HepG2 (cell line): ENCODE measurements around the gene TGM1. TPM values are rescaled to one million over a fixed set of nuclear protein-coding genes. Genes with fewer than 3 reads are reported as not detected.

Source experiments
- CREB3 ChIP-seq: sonication (generic); formaldehyde crosslinking; IDR thresholded peaks from 2 replicates; pipeline ENCODE4 v1.5.0; 2020; ENCODE audit warnings: missing genetic modification reagents
- DRAP1 ChIP-seq: IDR thresholded peaks from 2 replicates; pipeline ENCODE4 v1.6.1; 2016; ENCODE audit warnings: missing genetic modification reagents, missing compliant biosample characterization
- GFI1 ChIP-seq: sonication (generic); formaldehyde crosslinking; IDR thresholded peaks from 2 replicates; pipeline ENCODE4 v1.5.0; 2020; ENCODE audit warnings: missing genetic modification reagents, mild to moderate bottlenecking, borderline replicate concordance
- RAD21 ChIP-seq: fragments of 450-650 bp; formaldehyde crosslinking; IDR thresholded peaks from 2 replicates; pipeline ENCODE4 v1.5.0; 2020; ENCODE audit warnings: mild to moderate bottlenecking
- RBAK ChIP-seq: sonication (generic); formaldehyde crosslinking; IDR thresholded peaks from 2 replicates; pipeline ENCODE4 v1.5.1; 2020; ENCODE audit warnings: mild to moderate bottlenecking, missing genetic modification reagents
- U2AF1 ChIP-seq: fragments of 200-400 bp; formaldehyde crosslinking; optimal IDR thresholded peaks from 2 replicates; pipeline ENCODE3; 2017; ENCODE audit warnings: mild to moderate bottlenecking, low read depth, low read length
- ZNF326 ChIP-seq: sonication (generic); formaldehyde crosslinking; IDR thresholded peaks from 2 replicates; pipeline ENCODE4 v1.4.0; 2020; ENCODE audit warnings: missing genetic modification reagents, borderline replicate concordance
- ZNF567 ChIP-seq: sonication (generic); formaldehyde crosslinking; IDR thresholded peaks from 2 replicates; pipeline ENCODE4 v1.8.1; 2023; ENCODE audit warnings: mild to moderate bottlenecking, missing genetic modification reagents, borderline replicate concordance
- ZNF709 ChIP-seq: sonication (generic); formaldehyde crosslinking; IDR thresholded peaks from 2 replicates; pipeline ENCODE4 v1.5.0; 2020; ENCODE audit warnings: mild to moderate bottlenecking, missing genetic modification reagents
- ZNF781 ChIP-seq: sonication (generic); formaldehyde crosslinking; IDR thresholded peaks from 2 replicates; pipeline ENCODE4 v1.5.1; 2020; ENCODE audit warnings: borderline replicate concordance, mild to moderate bottlenecking, missing genetic modification reagents; ENCODE audit errors: not compliant biosample characterization
- polyA plus RNA-seq, 8 experiments: library from polyadenylated mRNA; depleted of rRNA in 3 of 8; stranded (reverse) in 7 of 8; unstranded in 1 of 8; fragments of >200 nt; fragmentation: Illumina TruSeq in 4 of 8; extraction: Trizol in 4 of 8; gene quantifications; 2 replicates each; pipeline versions ENCODE4 v1.2.1 to v1.2.3, GENCODE V29; 2011 to 2016; ENCODE audit warnings: low read depth in 4 of 8, missing spikeins in 1 of 8, mixed read lengths in 1 of 8; ENCODE audit not compliant: insufficient read depth in 1 of 8
- total RNA-seq, 5 experiments: library from RNA; depleted of rRNA; stranded (reverse); fragments of >200 nt; fragmentation: Illumina TruSeq; extraction: Trizol; gene quantifications; 2 replicates each; pipeline ENCODE4 v1.2.3, GENCODE V29; 2016; ENCODE audit warnings: low read depth in 1 of 5
- TF ChIP-seq, protein P1 (sequence below): sonication (generic); formaldehyde crosslinking; IDR thresholded peaks from 2 replicates; pipeline ENCODE4 v1.4.0; 2020; ENCODE audit warnings: missing genetic modification reagents
- TF ChIP-seq, protein P2 (sequence below): sonication (generic); formaldehyde crosslinking; IDR thresholded peaks from 2 replicates; pipeline ENCODE4 v1.4.0; 2020; ENCODE audit warnings: missing genetic modification reagents
- TF ChIP-seq, protein P3 (sequence below): sonication (generic); formaldehyde crosslinking; IDR thresholded peaks from 2 replicates; pipeline ENCODE4 v1.5.0; 2020; ENCODE audit warnings: mild to moderate bottlenecking, missing genetic modification reagents

TGM1 gene
- total and polyA plus RNA-seq, 2 of the 13 experiments (the other 11 are each of a cell fraction or from before 2014, with no cell fraction given): 3.2 to 10.6 TPM

GRCh38 chr14:24233538-24233866 lies 29.5 kb downstream of the TGM1 start (continued):
- TF ChIP-seq U2AF1 (no peak), ZNF781 (CRISPR knock-in tag) (peak; percentile 5), DRAP1 (CRISPR knock-in tag) (0 out of 2 replicates have a peak, but pooled peaks have one; percentile 13), ZNF709 (CRISPR knock-in tag) (peak; percentile 18; the same call in 1 of the 2 replicates), GFI1 (CRISPR knock-in tag) (peak; percentile 98), RAD21 (CRISPR knock-in tag) (peak; percentile 13; the same call in 1 of the 2 replicates), ZNF326 (CRISPR knock-in tag) (no peak), RBAK (CRISPR knock-in tag) (no peak), CREB3 (CRISPR knock-in tag) (peak; percentile 28; the same call in 1 of the 2 replicates), ZNF567 (0 out of 2 replicates have a peak, but pooled peaks have one; percentile 29)
- TF ChIP-seq, protein P1, sequence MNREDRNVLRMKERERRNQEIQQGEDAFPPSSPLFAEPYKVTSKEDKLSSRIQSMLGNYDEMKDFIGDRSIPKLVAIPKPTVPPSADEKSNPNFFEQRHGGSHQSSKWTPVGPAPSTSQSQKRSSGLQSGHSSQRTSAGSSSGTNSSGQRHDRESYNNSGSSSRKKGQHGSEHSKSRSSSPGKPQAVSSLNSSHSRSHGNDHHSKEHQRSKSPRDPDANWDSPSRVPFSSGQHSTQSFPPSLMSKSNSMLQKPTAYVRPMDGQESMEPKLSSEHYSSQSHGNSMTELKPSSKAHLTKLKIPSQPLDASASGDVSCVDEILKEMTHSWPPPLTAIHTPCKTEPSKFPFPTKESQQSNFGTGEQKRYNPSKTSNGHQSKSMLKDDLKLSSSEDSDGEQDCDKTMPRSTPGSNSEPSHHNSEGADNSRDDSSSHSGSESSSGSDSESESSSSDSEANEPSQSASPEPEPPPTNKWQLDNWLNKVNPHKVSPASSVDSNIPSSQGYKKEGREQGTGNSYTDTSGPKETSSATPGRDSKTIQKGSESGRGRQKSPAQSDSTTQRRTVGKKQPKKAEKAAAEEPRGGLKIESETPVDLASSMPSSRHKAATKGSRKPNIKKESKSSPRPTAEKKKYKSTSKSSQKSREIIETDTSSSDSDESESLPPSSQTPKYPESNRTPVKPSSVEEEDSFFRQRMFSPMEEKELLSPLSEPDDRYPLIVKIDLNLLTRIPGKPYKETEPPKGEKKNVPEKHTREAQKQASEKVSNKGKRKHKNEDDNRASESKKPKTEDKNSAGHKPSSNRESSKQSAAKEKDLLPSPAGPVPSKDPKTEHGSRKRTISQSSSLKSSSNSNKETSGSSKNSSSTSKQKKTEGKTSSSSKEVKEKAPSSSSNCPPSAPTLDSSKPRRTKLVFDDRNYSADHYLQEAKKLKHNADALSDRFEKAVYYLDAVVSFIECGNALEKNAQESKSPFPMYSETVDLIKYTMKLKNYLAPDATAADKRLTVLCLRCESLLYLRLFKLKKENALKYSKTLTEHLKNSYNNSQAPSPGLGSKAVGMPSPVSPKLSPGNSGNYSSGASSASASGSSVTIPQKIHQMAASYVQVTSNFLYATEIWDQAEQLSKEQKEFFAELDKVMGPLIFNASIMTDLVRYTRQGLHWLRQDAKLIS (CRISPR knock-in tag): 0 out of 2 replicates have a peak, but pooled peaks have one; percentile 3
- TF ChIP-seq, protein P2, sequence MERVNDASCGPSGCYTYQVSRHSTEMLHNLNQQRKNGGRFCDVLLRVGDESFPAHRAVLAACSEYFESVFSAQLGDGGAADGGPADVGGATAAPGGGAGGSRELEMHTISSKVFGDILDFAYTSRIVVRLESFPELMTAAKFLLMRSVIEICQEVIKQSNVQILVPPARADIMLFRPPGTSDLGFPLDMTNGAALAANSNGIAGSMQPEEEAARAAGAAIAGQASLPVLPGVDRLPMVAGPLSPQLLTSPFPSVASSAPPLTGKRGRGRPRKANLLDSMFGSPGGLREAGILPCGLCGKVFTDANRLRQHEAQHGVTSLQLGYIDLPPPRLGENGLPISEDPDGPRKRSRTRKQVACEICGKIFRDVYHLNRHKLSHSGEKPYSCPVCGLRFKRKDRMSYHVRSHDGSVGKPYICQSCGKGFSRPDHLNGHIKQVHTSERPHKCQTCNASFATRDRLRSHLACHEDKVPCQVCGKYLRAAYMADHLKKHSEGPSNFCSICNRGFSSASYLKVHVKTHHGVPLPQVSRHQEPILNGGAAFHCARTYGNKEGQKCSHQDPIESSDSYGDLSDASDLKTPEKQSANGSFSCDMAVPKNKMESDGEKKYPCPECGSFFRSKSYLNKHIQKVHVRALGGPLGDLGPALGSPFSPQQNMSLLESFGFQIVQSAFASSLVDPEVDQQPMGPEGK (CRISPR knock-in tag): peak; percentile 37; the same call in 1 of the 2 replicates
- TF ChIP-seq, protein P3, sequence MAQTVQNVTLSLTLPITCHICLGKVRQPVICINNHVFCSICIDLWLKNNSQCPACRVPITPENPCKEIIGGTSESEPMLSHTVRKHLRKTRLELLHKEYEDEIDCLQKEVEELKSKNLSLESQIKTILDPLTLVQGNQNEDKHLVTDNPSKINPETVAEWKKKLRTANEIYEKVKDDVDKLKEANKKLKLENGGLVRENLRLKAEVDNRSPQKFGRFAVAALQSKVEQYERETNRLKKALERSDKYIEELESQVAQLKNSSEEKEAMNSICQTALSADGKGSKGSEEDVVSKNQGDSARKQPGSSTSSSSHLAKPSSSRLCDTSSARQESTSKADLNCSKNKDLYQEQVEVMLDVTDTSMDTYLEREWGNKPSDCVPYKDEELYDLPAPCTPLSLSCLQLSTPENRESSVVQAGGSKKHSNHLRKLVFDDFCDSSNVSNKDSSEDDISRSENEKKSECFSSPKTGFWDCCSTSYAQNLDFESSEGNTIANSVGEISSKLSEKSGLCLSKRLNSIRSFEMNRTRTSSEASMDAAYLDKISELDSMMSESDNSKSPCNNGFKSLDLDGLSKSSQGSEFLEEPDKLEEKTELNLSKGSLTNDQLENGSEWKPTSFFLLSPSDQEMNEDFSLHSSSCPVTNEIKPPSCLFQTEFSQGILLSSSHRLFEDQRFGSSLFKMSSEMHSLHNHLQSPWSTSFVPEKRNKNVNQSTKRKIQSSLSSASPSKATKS: 0 out of 2 replicates have a peak, but pooled peaks have one; percentile 6
